HepG2 (cell line): ENCODE results near the gene APOC3. TPM values are rescaled to one million over a fixed set of nuclear protein-coding genes. Genes with fewer than 3 reads are reported as not detected.

Source experiments
- ATAC-seq: fragments of 200-7000 bp; cut with Tn5 transposase; 3 replicates; pipeline ENCODE4 v1.9.1; 2020; ENCODE audit warnings: mild to moderate bottlenecking, moderate library complexity
- BruUV-seq: library from RNA; stranded (reverse); fragments of 400-500 nt; replicated peaks from 2 replicates; lab custom pipeline; 2021; lab: Mats Ljungman, UMichigan
- CTCF ChIA-PET: fragments of 300-600 bp; formaldehyde crosslinking; extraction: SDS; loops from one replicate; lab custom pipeline; 2021; ENCODE audit warnings: low total read pairs, inconsistent platforms, low intra/inter-chr PET ratio; lab: Yijun Ruan, JAX
- POLR2A ChIA-PET: fragments of 350-600 bp; sonication (Branson Sonifier 250); formaldehyde crosslinking; loops from one replicate; lab custom pipeline; 2020; ENCODE audit warnings: antibody characterized with exemption, inconsistent platforms; lab: Yijun Ruan, JAX
- DNase-seq: peaks from one replicate; pipeline ENCODE4 v3.0.0-alpha.2; 2015; ENCODE audit warnings: low spot score
- FAIRE-seq: peaks from 3 replicates; lab custom pipeline; 2011; peaks lifted over from hg19 to GRCh38; lab: Jason Lieb, UNC
- H2AFZ ChIP-seq: one replicate; pipeline ENCODE4 v1.6.1; 2011; ENCODE audit warnings: low read length, inconsistent platforms
- H3K27ac ChIP-seq: fragments of 300-600 bp; 3 replicates; pipeline ENCODE4 v1.8.0; 2011; ENCODE audit warnings: mixed run types, mild to moderate bottlenecking, mixed read lengths, low read length, inconsistent platforms; ENCODE audit not compliant: insufficient read depth; ENCODE audit errors: extremely low read length
- H3K27me3 ChIP-seq, 2 experiments: fragments of 200-600 bp in 1 of 2; 2 replicates in 1 of 2; 3 replicates in 1 of 2; pipeline versions ENCODE4 v1.6.0 to v1.8.0; 2011; ENCODE audit warnings: low read length in 2 of 2, mild to moderate bottlenecking in 2 of 2, moderate library complexity in 2 of 2, inconsistent platforms in 1 of 2; ENCODE audit not compliant: insufficient read depth in 2 of 2, control insufficient read depth in 1 of 2
- H3K36me3 ChIP-seq, 2 experiments: fragments of 200-600 bp in 1 of 2; replicated peaks in 1 of 2; 2 replicates in 1 of 2; 3 replicates in 1 of 2; pipeline versions ENCODE4 v1.5.1 to v1.8.0; 2011; ENCODE audit warnings: low read length in 2 of 2, inconsistent platforms in 1 of 2; ENCODE audit not compliant: insufficient read depth in 2 of 2, control insufficient read depth in 1 of 2
- H3K4me1 ChIP-seq: 2 replicates; pipeline ENCODE4 v1.5.1; 2012; ENCODE audit warnings: low read length, inconsistent platforms; ENCODE audit not compliant: insufficient read depth
- H3K4me2 ChIP-seq: 2 replicates; pipeline ENCODE4 v1.6.0; 2011; ENCODE audit warnings: low read depth, low read length, inconsistent platforms
- H3K4me3 ChIP-seq, 3 experiments: fragments of 200-600 bp in 1 of 3; sonication (generic), shearing (Covaris generic) in 1 of 3; replicated peaks in 1 of 3; 2 replicates each; pipeline ENCODE4 v1.5.1; 2011 to 2016; ENCODE audit warnings: low read length in 3 of 3, inconsistent platforms in 2 of 3, low read depth in 2 of 3, mild to moderate bottlenecking in 2 of 3, control low read depth in 1 of 3, mixed read lengths in 1 of 3; ENCODE audit not compliant: insufficient read depth in 1 of 3
- H3K79me2 ChIP-seq: one replicate; pipeline ENCODE4 v1.6.1; 2011; ENCODE audit warnings: low read length, inconsistent platforms; ENCODE audit not compliant: insufficient read depth
- H3K9ac ChIP-seq: 2 replicates; pipeline ENCODE4 v1.6.0; 2011; ENCODE audit warnings: mild to moderate bottlenecking, low read depth, low read length, inconsistent platforms; ENCODE audit not compliant: insufficient read depth
- H3K9me3 ChIP-seq: 2 replicates; pipeline ENCODE4 v1.5.1; 2012; ENCODE audit warnings: mild to moderate bottlenecking, low read length
- H4K20me1 ChIP-seq: 2 replicates; pipeline ENCODE4 v1.6.0; 2011; ENCODE audit warnings: inconsistent platforms, mild to moderate bottlenecking, low read length, moderate library complexity; ENCODE audit not compliant: insufficient read depth
- AGO2 ChIP-seq: fragments of 200-400 bp; formaldehyde crosslinking; optimal IDR thresholded peaks from 2 replicates; pipeline ENCODE3; 2017; ENCODE audit warnings: mild to moderate bottlenecking, low read depth, low read length, moderate library complexity
- BHLHE40 ChIP-seq: IDR thresholded peaks from 2 replicates; pipeline ENCODE4 v1.6.1; 2011; ENCODE audit warnings: low read length, improper control_type of control experiment
- ELF1 ChIP-seq: sonication (generic); formaldehyde crosslinking; IDR thresholded peaks from 2 replicates; pipeline ENCODE4 v1.4.0; 2020; ENCODE audit warnings: missing genetic modification reagents
- GABPA ChIP-seq, 2 experiments: IDR thresholded peaks; 2 replicates each; pipeline ENCODE4 v1.6.1; 2011 to 2016; ENCODE audit warnings: low read depth in 2 of 2, low read length in 1 of 2, missing biosample characterization in 1 of 2, missing genetic modification characterization in 1 of 2
- HNRNPLL ChIP-seq: fragments of 200-400 bp; formaldehyde crosslinking; IDR thresholded peaks from 2 replicates; pipeline ENCODE4 v1.6.1; 2017; ENCODE audit warnings: mild to moderate bottlenecking, low read depth, low read length; ENCODE audit not compliant: poor library complexity, severe bottlenecking
- MTF1 ChIP-seq: sonication (generic); formaldehyde crosslinking; IDR thresholded peaks from 2 replicates; pipeline ENCODE4 v1.5.0; 2020; ENCODE audit warnings: missing genetic modification reagents
- MTF2 ChIP-seq: sonication (generic); formaldehyde crosslinking; IDR thresholded peaks from 2 replicates; pipeline ENCODE4 v1.5.0; 2020; ENCODE audit warnings: missing genetic modification reagents, borderline replicate concordance
- PAX8 ChIP-seq: sonication (generic); formaldehyde crosslinking; IDR thresholded peaks from 2 replicates; pipeline ENCODE4 v1.8.0; 2022; ENCODE audit warnings: mild to moderate bottlenecking, missing genetic modification reagents, borderline replicate concordance
- SKI ChIP-seq: fragments of 450-650 bp; IDR thresholded peaks from one replicate; pipeline ENCODE4 v1.6.1; 2018; ENCODE audit warnings: mild to moderate bottlenecking; ENCODE audit not compliant: partially characterized antibody
- SP5 ChIP-seq: IDR thresholded peaks from 2 replicates; pipeline ENCODE4 v1.6.1; 2016; ENCODE audit warnings: low read depth, borderline replicate concordance
- ZBTB42 ChIP-seq: sonication (generic); formaldehyde crosslinking; IDR thresholded peaks from 2 replicates; pipeline ENCODE4 v1.5.0; 2020; ENCODE audit warnings: mild to moderate bottlenecking, missing genetic modification reagents
- ZFP36 ChIP-seq: fragments of 150-350 bp; IDR thresholded peaks from 2 replicates; pipeline ENCODE4 v1.6.1; 2018; ENCODE audit warnings: borderline replicate concordance, low read length, low read depth; ENCODE audit not compliant: partially characterized antibody
- ZNF3 ChIP-seq: IDR thresholded peaks from 2 replicates; pipeline ENCODE4 v1.7.0; 2017; ENCODE audit warnings: inconsistent platforms
- WGBS: methylation state at CpG from one replicate; pipeline ENCODE4 v1.1.6; 2017; ENCODE audit warnings: low lambda C conversion rate; 5-methylcytosine and 5-hydroxymethylcytosine counted together
- in situ Hi-C: cut with HindIII; loops from 2 replicates; pipeline ENCODE4 v1.10.0; 2017; ENCODE audit warnings: low pct_unique_long_range_greater_than_20kb; ENCODE audit not compliant: extremely low pct_ligation_motif_present
- intact Hi-C: fragments of 100-400 bp; cut with micrococcal nuclease; formaldehyde crosslinking; loops from one replicate; pipeline ENCODE4 v1.10.0; 2022; ENCODE audit not compliant: unreplicated experiment
- polyA plus RNA-seq, 8 experiments: library from polyadenylated mRNA; depleted of rRNA in 3 of 8; stranded (reverse) in 7 of 8; unstranded in 1 of 8; fragments of >200 nt; fragmentation: Illumina TruSeq in 4 of 8; extraction: Trizol in 4 of 8; gene quantifications; 2 replicates each; pipeline versions ENCODE4 v1.2.1 to v1.2.3, GENCODE V29; 2011 to 2016; ENCODE audit warnings: low read depth in 4 of 8, missing spikeins in 1 of 8, mixed read lengths in 1 of 8; ENCODE audit not compliant: insufficient read depth in 1 of 8
- total RNA-seq, 5 experiments: library from RNA; depleted of rRNA; stranded (reverse); fragments of >200 nt; fragmentation: Illumina TruSeq; extraction: Trizol; gene quantifications; 2 replicates each; pipeline ENCODE4 v1.2.3, GENCODE V29; 2016; ENCODE audit warnings: low read depth in 1 of 5

APOC3 gene
- total and polyA plus RNA-seq, 2 of the 13 experiments (the other 11 are each of a cell fraction or from before 2014, with no cell fraction given), result 314 to 687 TPM

DNA sequence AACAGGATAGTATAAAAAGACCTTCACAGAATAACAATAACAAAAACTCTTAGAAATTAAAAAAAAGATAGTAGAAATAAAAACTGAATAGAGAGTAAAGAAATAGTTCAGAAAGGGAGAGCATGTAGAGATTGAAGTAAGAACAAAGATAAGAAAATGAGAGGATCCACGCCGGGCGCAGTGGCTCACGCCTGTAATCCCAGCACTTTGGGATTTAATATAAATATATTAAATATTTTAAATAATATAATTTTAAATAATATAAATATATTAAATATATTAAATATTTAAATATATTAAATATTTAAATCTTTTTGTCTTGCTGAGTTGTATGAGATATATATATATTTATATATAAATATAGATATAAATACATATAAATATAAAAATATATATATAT lies 17.6 kb upstream of the APOC3 start:
- Histone ChIP-seq H3K79me2 (no peaks in the 10 kb centered on the region), H3K9me3 (no peaks in the 10 kb centered on the region), H3K27me3 (no peaks in the 10 kb centered on the region), H4K20me1 (no peaks in the 10 kb centered on the region), H3K36me3 (no peaks in the 10 kb centered on the region), H3K4me3 (no peak overlapping the region), H3K4me1 (peaks cover 93% of the 10 kb centered on the region), H2AFZ (no peak overlapping the region), H3K4me2 (no peak overlapping the region), H3K9ac (no peak overlapping the region), H3K27ac (no peak overlapping the region)
- ATAC-seq (no peak), DNase-seq (no peak), FAIRE-seq (no peak)
- TF ChIP-seq BHLHE40 (no peak), GABPA (IDR thresholded peaks at IDR 0.05; ENCODE audit: low read depth, low read length) (no peak), GABPA (CRISPR knock-in tag; IDR thresholded peaks at IDR 0.05; ENCODE audit: low read depth) (no peak), AGO2 (no peak), SP5 (CRISPR knock-in tag) (no peak), PAX8 (no peak), MTF1 (CRISPR knock-in tag) (no peak), ELF1 (CRISPR knock-in tag) (no peak), SKI (no peak), HNRNPLL (no peak), ZBTB42 (CRISPR knock-in tag) (no peak), ZFP36 (no peak), ZNF3 (CRISPR knock-in tag) (no peak), MTF2 (CRISPR knock-in tag) (no peak)
- POLR2A ChIA-PET, result interaction anchor here (2.6 to 7.7 kb wide), 4 partner anchors 14 to 25 kb away, joined by 35 to 778 read pairs (median 74); partner anchors contain the start of genes APOA1, APOA4 and APOC3
- WGBS, result 81% methylated on average over 4 of the region's 4 CpGs
- CTCF ChIA-PET, result no interaction called here
- in situ Hi-C loops (no loop called here), intact Hi-C loops (no loop called here)
- no TSS peak for BruUV-seq
